Calu3 (cell line): Measurements from ENCODE around the gene PARD3. TPM values are rescaled to one million over a fixed set of nuclear protein-coding genes. Genes with fewer than 3 reads are reported as not detected.

ENCODE experiments used
- BruUV-seq: library from RNA; stranded (reverse); fragments of 400-500 nt; replicated peaks from 2 replicates; lab custom pipeline; 2021; lab: Mats Ljungman, UMichigan
- CTCF ChIA-PET: fragments of 300-600 bp; sonication (Branson Sonifier 250); formaldehyde crosslinking; loops from one replicate; lab custom pipeline; 2022; ENCODE audit warnings: antibody characterized with exemption; lab: Charles Lee
- DNase-seq: peaks from one replicate; pipeline ENCODE4 v3.0.0; 2022
- H3K27ac Mint-ChIP-seq: one replicate; pipeline ENCODE4 v1.8.0; 2022; ENCODE audit warnings: mixed read lengths; ENCODE audit not compliant: unreplicated experiment
- H3K27me3 Mint-ChIP-seq: one replicate; pipeline ENCODE4 v1.8.0; 2022; ENCODE audit warnings: mixed read lengths; ENCODE audit not compliant: unreplicated experiment
- H3K36me3 Mint-ChIP-seq: one replicate; pipeline ENCODE4 v1.8.0; 2022; ENCODE audit warnings: mild to moderate bottlenecking, moderate library complexity, mixed read lengths; ENCODE audit not compliant: insufficient read depth, unreplicated experiment
- H3K4me1 Mint-ChIP-seq: one replicate; pipeline ENCODE4 v1.8.0; 2022; ENCODE audit warnings: mild to moderate bottlenecking, low read depth, mixed read lengths; ENCODE audit not compliant: unreplicated experiment
- H3K4me3 Mint-ChIP-seq: one replicate; pipeline ENCODE4 v1.8.0; 2022; ENCODE audit warnings: mild to moderate bottlenecking, low read depth, moderate library complexity, mixed read lengths; ENCODE audit not compliant: unreplicated experiment
- H3K9me3 Mint-ChIP-seq: one replicate; pipeline ENCODE4 v1.8.0; 2022; ENCODE audit warnings: low read depth, mixed read lengths; ENCODE audit not compliant: unreplicated experiment
- intact Hi-C: fragments of 100-400 bp; cut with micrococcal nuclease; formaldehyde crosslinking; loops from one replicate; pipeline ENCODE4 v1.10.0; 2022; ENCODE audit not compliant: unreplicated experiment
- total RNA-seq: library from RNA; stranded (reverse); gene quantifications from 2 replicates; pipeline ENCODE4 v1.2.3, GENCODE V29; 2022
- TF ChIP-seq, protein P1 (sequence below): fragments of 200-600 bp; IDR thresholded peaks from one replicate; pipeline ENCODE4 v1.8.0; 2022; ENCODE audit warnings: antibody characterized with exemption; ENCODE audit not compliant: unreplicated experiment

Gene PARD3
- total RNA-seq, 1 experiment from 2014 or later = 62.4 TPM

- CTCF ChIA-PET = no interaction called here
- Mint-ChIP-seq H3K27ac (no peak overlapping the region), H3K4me1 (peaks cover 6% of the 10 kb centered on the region), H3K36me3 (no peaks in the 10 kb centered on the region), H3K27me3 (no peaks in the 10 kb centered on the region), H3K9me3 (no peaks in the 10 kb centered on the region), H3K4me3 (no peak overlapping the region)
- no peak for DNase-seq
- intact Hi-C loops = no loop called here
- BruUV-seq = no TSS peak
- TF ChIP-seq, protein P1, sequence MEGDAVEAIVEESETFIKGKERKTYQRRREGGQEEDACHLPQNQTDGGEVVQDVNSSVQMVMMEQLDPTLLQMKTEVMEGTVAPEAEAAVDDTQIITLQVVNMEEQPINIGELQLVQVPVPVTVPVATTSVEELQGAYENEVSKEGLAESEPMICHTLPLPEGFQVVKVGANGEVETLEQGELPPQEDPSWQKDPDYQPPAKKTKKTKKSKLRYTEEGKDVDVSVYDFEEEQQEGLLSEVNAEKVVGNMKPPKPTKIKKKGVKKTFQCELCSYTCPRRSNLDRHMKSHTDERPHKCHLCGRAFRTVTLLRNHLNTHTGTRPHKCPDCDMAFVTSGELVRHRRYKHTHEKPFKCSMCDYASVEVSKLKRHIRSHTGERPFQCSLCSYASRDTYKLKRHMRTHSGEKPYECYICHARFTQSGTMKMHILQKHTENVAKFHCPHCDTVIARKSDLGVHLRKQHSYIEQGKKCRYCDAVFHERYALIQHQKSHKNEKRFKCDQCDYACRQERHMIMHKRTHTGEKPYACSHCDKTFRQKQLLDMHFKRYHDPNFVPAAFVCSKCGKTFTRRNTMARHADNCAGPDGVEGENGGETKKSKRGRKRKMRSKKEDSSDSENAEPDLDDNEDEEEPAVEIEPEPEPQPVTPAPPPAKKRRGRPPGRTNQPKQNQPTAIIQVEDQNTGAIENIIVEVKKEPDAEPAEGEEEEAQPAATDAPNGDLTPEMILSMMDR = no peak
These were observed 345.6 kb downstream of the PARD3 start for GRCh38 chr10:34469446-34469845.

GRCh38 chr10:34467902-34468301, 347.2 kb downstream of the PARD3 start:
- intact Hi-C loops = no loop called here
- no peaks in the 10 kb centered on the region for H3K27me3 Mint-ChIP-seq
- no peaks in the 10 kb centered on the region for H3K36me3 Mint-ChIP-seq
- H3K4me3 Mint-ChIP-seq = no peak overlapping the region
- peaks cover 9% of the 10 kb centered on the region for H3K4me1 Mint-ChIP-seq
- H3K27ac Mint-ChIP-seq = no peak overlapping the region
- CTCF ChIA-PET = no interaction called here
- no TSS peak for BruUV-seq
- H3K9me3 Mint-ChIP-seq = no peaks in the 10 kb centered on the region
- no peak for DNase-seq
- TF ChIP-seq, protein P1 = no peak

DNA sequence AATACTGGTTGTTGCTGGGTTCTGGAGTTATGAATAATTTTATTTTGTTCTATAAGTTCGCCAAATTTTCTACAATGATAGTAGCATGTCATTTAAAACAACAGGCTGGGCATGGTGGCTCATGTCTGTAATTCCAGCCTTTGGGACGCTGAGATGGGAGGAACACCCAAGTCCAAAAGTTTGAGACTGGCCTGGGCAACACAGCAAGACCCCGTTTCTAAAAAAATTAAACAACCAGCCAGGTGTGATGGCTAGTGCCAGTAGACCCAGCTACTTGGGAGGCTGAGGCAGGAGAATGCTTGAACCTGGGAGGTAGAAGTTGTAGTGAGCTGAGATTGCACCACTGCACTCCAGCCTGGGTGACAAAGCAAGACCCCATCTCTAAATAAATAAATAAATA, 347.7 kb downstream of the PARD3 start:
- TF ChIP-seq, protein P1 = no peak
- Mint-ChIP-seq H3K4me1 (peaks cover 9% of the 10 kb centered on the region), H3K36me3 (no peaks in the 10 kb centered on the region), H3K4me3 (no peak overlapping the region), H3K9me3 (no peaks in the 10 kb centered on the region), H3K27me3 (no peaks in the 10 kb centered on the region), H3K27ac (no peak overlapping the region)
- intact Hi-C loops = no loop called here
- CTCF ChIA-PET = no interaction called here
- BruUV-seq = no TSS peak
- no peak for DNase-seq

GRCh38 chr10:34465678-34466077, 349.4 kb downstream of the PARD3 start:
- CTCF ChIA-PET = no interaction called here

More at GRCh38 chr10:34465678-34466077, 349.4 kb downstream of the PARD3 start:
- BruUV-seq = no TSS peak
- no peaks in the 10 kb centered on the region for H3K9me3 Mint-ChIP-seq
- H3K4me1 Mint-ChIP-seq = peaks cover 9% of the 10 kb centered on the region
- TF ChIP-seq, protein P1 = no peak
- intact Hi-C loops = no loop called here
- no peak overlapping the region for H3K27ac Mint-ChIP-seq
- no peak overlapping the region for H3K4me3 Mint-ChIP-seq
- DNase-seq = no peak
- H3K36me3 Mint-ChIP-seq = no peaks in the 10 kb centered on the region
- H3K27me3 Mint-ChIP-seq = no peaks in the 10 kb centered on the region
